SK-N-MC (cell line): ENCODE measurements around the gene XRRA1.

Source experiments
- EZH2 ChIP-seq: fragments of 200-600 bp; sonication (generic); IDR thresholded peaks from one replicate; pipeline ENCODE4 v1.6.1; 2017; ENCODE audit warnings: antibody characterized with exemption
- POLR2AphosphoS5 ChIP-seq: IDR thresholded peaks from 2 replicates; pipeline ENCODE4 v1.6.1; 2012; ENCODE audit warnings: mild to moderate bottlenecking, low read depth, low read length, borderline replicate concordance

- TF ChIP-seq EZH2 (no peak), POLR2AphosphoS5 (no peak)
These were observed 22.5 kb upstream of the XRRA1 start for GRCh38 chr11:74971424-74971823.
